ENCODE measurements around the gene GATB.

The GATB gene

DNA sequence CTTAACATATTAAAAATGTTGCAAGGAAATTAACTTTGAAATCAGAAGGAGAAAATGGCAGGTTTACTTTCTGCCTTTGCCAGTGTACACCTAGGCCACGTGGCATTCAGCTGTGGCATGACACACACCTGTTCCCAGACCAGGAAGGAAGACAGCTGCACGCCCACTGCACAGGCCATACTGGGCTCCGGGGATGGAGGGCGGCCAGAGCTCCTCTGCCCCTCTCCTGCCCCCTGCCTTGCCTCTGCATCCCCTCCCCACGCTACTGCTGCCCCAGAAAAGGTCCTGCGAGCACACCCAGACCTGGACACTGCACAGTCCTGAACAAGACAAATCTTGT, 68.4 kb downstream of the GATB start:
- DNase-seq = no peak

DNA sequence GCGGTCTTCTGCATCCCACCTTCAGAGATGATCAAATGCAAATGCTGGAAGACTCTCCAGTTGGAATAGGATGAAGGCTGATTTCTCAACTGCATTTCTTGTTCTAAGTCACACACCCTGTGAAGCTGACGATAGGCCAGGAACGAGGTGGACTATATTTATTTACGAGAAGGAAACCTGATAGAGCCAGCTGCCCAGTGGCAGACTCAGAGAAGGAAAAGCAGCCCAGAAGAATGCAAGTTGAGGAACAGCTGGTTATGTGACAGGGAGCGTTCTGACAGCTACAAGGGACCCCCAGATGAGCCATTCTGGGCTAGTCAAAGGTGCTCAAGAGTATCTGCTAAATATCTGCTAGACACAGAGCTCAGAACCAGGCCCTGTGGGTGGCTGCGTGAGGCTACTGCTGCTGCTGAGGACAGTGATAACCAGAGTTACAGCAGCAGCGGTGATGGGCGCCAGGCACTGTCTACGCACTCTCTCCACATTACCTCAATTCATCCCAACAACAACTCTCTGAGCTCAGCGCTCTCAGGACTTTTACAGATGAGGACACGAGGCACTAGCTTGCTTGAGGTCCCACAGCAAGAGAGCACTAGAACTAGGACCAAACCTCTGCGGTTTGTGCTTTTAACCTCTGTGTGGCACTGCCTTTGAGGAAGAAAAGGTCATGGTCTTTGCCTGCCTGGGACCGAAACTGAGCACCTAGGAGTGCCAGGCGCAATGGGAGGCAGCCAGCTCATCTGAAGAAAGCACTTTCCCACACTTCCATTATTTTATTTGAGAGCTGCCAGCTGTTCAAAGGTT, 69.0 kb downstream of the GATB start:
- no peak for DNase-seq

DNA sequence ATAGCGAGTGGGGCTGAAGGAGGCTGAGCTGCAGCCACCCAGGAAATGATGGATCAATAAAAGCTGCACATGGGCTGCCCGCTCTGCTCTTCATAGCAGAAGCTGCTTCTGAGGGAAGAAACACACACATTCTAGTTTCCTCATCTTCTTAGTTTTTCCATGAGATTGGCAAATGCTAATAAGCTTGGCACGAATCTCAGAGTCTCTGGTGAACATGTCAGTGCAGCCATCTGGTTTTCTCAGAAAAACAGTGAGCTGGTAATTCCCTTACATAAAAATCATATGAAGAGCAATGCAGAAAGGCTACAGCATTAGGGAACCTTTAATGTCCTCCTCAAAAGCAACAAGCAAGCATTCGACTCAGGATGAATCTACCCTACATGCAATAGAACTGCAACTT, 69.9 kb downstream of the GATB start:
- no peak for DNase-seq

DNA sequence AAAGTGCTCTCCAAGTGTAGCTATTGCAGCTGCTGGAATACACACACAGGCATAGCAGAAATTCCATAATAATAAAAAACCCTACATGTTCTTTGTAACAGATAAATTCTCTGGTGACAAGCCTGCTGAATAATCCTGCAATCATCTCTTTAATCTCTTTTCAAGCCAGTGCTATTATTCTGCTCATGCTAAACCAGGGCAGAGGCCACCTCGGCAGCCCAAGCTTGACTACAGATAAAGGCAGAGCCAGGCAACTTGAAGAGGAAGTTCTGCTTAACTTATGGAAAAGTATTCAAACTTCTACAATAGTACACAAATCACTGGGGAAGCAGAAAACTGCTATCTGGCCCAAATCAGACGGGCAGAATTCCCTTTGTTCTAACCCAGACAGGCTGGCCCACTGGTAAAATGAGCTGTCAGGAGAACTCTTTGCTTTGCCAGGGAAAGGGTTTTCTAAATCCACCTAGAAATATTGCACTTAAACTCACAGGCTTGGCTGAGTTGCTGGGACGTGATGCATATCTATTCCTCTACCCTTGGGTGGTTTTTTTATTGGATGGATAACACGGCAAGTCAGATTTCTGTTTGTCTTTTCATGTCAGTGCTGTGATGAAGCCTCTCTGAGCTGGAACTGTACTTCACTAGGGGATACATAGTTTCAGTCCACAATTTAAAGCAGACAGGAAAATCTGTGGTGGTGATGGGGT, 70.5 kb downstream of the GATB start:
- no peak for DNase-seq

DNA sequence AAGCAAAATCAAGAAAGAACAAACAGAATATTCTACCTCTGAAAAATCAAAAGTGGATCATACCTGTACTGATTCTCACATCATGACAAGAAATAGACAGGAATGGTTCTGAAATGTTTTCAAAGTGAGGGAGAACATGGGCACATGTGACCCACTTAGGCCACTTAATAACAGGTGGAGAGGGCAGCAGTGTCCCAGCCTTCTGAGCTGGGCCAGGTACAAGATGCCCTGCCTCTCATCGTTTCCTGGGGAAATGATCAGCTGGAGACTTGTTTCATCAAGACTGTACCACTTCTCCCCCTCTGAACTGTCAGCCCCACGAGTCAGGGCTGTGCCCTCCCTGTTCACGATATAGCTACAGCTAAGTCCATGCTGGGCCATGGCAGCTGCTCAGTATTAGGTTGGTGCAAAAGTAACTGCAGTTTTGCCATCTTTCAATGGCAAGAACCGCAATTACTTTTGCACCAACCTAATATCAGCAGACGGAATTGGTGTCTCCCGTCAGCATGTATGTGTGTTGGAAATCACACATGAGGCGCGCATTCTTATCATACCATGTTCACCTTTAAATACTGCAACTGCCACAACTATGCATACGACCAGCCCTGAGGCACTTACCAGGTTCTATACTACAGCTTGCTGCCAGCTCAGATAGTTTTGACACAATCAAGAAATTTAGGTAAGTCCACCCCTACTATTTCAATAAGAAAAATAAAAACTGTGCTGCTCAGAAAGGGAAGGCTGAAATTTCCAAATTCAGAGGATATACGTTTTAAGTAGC, 71.4 kb downstream of the GATB start:
- no peak for DNase-seq

DNA sequence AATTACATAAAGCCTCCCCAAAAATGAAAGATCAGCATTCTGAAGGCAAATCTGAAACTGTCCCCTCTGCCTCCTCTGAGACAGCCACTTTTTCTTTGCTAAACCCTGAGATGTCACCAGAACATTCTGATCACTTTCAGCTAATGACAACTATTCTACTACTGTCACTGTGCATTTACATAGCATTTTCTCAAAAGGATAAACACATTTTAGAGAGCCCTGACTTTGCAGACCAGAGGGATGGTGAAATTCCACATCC, 72.1 kb downstream of the GATB start:
- DNase-seq = no peak

DNA sequence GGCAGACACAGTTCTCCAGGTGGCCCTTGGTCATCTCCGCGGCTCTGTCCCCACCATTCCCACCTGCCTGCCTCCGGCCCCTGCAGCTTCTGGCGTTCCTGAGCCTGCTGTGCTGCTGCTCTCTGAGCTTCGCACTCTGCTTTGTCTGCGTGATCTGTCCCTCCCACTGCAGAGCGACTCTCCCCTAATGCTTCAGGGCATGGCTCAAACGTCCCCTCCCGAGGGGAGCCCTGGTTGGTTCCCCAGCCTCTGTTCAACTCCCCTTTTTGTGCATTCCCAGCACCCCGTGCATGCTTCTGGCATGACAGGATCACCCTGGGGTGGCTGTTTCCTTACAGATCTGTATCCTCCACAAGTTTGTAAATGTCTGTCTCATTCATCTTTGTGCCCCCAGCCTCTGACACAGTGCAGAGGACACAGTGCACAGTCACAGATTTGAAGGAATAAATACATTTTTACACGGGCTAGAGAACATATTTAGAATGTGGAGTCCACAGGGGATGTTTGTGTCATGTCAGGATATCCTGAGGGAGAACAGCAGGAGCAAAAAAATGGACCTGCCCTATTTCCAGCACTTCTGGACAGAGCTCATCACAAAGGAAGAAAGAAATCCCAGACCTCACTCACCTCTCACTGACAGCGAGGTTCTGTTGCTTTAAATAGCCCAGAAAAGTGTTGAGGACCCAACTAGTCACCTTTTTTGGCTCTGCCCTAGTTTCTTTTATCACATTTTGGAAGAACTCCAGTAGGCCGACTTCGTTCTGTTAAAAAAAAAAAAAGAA, 72.6 kb downstream of the GATB start:
- no peak for DNase-seq

DNA sequence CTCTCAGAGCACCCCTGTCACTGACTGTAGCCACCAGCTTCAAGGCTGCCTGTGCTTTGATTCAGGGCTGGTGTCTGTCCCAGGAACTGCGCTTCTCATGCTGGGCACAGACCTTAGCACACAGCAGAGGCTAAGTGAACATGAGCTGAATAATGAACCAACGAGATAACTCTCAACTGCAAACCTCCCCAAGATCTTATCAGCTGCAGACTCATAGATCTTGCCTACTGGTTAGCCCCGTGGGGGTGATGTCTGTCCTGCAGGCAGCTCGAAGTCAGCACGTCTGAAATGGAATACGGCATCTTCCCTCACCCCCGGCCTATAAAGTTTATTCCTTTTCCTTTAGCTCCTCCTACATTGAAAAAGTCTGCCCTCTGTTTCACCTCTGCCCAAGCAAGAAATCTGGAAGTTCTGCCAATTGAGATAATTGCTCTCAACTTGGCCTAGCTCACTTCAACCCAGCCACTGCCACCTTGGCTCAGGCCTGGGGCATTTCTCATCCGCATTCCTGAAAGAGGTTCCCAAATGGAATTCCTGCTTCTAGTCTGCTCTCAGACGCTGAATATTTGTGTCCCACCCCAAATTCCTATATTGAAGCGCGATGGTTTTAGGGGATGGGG, 73.7 kb downstream of the GATB start:
- DNase-seq = no peak

DNA sequence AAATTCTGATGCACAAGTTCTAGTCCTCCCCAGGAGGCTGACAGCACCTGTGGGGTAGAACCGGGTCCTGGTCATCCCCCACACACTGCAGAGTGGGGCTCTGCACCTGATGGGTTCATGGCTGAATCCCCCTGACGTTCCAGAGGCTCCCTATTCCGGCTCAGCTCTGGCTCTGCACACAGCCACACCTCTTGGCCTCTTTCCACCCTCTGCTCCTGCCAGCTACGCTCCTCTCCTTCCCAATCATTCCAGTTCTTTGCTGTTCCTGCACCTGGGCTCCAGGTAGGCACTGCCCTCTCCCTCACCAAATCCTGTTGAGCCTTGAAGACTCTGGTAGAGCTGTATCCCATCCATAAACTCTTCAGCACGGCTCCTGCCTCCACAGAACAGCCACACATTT, 75.5 kb downstream of the GATB start:
- DNase-seq = no peak

DNA sequence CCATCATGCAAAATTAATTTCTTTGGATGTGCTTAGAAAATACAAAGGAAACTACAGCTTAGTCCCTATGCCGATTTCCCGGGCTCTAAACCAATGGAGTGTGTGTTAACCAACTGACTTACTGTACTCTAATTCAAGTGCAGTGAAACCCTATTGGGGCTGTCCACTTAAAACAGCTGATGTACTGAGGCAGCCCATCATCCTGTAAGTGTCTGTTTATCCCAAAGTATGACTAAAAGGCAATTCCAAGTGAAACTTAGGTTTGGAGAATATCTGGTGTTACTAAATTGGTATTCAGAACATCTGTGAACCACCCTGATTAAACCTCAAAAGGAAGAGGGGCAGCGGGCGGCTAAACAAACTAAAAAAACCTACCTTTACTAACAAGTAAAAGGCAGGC, 79.7 kb downstream of the GATB start:
- no peak for DNase-seq

DNA sequence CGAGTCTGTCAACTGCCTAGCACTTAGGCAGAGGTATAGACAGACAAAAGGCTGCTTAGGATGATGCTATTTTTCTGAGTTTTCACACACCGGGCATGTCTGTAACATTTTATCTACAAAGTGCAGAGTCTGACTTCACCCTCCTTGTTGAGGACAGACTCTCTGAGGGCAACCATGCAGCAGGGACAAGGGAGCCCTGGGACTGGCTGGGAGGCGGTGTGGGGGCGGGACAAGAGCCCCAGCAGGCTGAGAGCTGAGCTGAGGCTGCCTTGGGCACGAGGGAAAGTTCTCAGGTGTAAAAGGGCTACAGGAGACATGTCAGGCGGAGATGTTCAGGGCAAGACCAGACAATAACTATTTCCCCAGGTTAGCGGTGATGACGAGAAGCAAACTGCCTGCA, 81.6 kb downstream of the GATB start:
- no peak for DNase-seq

DNA sequence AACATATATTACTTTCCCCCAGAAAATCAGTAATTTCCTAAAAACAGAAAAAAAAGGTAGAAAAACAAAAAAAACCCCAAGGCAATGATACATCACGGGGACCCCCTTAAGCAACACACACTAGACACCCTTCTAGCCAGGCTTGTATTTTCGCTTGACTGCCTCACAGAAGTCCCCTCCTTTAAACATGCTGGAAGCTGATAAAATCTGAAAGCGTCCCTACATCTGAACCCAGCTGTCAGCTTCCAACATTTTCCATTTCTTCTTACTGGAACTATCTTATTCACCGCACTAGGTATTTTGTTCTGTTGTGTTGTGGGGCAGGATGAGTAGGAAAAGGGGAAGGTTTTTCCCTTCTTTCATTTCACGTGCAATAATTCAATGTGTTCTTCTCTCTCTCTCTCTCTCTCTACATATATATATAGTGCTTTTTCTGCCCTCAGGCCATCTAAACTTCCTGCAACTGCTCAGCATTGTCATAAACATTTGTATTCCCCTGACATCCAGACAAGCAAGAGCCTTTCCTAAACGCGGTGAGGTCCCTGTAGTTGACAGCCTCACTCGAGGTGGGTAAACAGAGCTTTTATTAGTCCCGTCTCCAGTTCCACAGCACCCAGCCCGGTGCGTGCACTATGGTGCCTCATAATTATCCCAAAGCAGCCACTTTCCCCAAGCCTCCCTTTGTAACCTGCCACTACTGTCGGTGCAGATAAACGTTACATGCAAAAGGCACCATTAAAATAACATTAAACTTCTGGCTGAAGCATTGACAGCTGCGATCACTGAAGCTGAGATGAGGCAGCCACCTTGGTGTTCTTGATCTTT, 82.5 kb downstream of the GATB start:
- DNase-seq = no peak

DNA sequence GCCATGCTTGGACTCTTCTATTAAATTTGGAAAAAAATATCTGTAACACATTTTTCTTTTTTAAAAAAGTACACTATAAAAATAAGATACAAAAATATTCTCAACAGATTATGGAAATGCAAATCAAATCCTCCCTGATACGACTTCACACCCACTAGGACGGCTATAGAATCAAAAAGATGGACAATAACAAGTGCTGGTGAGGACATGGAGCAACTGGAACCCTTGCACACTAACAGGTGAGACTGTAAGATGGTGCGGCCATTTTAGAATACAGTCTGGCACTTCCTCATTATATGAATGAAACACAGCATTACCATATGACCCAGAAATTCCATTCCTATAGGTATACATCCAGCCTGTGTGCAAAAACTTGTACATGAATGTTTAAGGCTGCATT, 83.6 kb downstream of the GATB start:
- no peak for DNase-seq

DNA sequence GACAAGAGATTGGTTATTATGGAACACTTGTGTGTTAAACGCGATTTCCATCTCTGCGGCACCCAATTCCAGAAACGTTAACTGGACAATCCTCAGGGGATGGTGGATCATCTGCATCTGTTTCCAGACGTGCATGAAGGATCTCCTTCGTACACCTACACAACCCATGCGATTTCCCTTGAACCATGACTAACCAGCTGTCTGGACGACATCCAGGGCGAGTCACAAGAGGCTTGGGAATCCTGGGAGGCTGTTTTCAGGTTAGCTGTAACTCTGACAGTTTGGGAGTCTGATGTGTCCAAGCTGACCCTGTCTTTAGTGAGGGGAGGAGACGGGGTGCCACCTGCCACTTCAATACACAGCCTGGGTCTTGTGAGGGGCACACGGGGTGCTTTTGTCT, 84.5 kb downstream of the GATB start:
- no peak for DNase-seq

DNA sequence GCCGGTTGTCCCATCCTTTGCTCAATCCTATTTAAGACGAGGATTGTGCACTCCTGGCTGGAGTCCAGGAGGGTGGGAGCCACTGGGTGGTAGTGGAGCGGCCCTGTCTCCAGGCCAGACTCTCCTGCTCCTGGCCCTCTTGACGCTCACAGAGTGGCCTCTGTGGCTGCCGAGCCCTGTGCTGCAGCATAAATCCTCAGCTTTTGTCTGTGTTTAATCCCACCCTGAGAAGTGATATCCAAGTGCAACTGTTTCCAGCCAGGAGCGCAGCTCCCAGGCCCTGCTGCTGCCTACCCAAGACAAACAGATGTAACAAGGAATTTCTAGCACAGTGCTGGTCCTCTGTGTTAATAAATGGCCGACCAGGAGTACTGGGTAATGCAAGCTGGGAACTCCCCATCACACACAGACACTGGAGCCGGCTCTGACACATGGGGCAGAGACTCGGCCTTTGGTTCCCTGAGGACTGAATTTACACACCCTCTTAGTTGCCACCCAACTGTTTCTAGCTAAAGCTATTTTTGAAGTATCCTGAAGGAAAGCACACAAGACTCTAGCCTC, 85.3 kb downstream of the GATB start:
- no peak for DNase-seq

DNA sequence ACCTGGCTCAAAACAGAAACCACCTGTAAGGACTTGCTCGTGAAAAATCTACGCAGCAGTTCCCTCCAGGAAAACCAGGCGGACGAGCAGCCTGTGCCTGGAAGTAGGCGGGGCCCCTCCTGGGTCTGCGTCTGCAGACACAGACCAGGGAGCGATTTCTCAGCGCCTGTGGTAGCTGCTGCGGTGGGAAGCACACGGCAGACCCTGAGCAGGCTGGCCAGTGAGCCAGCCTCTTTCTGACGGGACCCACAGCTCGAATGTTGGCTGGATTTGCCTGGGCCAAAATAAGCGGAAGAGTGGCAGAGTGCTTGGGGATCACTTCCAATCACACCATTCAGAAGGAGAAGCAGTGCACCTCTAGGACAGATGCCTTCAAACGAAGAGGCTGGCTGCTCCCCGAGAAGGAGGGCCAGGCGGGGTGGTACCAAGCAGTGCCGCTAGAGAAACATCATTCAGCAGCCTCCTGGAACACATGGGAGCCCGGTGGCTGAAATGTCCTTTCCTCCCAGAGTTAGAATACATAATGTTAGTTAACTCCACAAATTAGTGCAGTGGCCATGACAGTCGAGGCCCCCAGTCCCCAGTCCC, 85.9 kb downstream of the GATB start:
- DNase-seq = no peak

DNA sequence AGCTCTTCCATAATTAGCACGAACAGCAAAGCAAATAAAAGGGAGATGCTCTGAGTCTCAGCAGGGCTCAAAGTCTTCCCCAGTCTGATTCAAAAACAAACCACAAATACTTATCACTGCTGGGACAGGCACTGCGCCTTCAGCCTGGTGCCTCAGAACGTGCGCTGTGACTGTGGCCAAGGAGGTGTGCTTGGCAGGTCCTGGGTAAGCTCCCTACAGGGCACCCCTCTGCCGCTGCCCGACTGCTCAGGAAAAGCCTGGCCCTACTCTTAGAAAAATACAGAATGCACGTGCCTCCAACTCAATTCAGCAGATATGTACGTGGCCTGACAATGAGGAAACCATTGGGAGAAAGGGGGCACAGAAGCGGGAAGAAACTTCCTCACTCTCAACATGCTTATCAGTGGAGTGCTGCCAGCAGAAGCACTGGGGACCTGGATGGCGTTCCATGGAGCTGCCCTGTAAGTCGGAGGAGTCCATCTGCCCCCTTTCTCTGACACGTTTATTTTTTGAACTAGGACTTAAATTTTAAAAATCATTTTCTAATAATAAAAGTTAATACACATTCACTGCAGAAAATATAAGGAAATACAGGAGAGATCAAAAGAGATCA, 86.8 kb downstream of the GATB start:
- no peak for DNase-seq

DNA sequence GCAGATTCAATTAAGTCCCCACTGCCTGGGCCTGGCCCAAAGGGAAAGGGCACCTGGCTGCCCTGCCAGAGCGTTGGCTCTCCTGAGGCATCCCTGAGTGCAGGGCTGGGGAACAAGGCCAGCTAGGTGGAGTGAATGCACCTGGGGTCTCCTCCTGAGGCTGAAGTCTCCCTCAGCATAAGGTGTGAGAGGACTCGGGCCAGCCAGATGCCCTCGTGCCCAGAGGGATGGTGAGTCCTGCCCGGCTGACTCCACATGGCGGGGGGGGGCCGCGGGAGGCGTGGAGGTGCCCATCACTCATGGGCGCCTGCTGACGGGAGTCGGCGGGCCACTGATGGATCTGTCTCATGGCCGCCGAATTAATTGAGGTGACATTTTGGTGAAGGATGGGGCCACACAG, 87.8 kb downstream of the GATB start:
- DNase-seq = no peak

DNA sequence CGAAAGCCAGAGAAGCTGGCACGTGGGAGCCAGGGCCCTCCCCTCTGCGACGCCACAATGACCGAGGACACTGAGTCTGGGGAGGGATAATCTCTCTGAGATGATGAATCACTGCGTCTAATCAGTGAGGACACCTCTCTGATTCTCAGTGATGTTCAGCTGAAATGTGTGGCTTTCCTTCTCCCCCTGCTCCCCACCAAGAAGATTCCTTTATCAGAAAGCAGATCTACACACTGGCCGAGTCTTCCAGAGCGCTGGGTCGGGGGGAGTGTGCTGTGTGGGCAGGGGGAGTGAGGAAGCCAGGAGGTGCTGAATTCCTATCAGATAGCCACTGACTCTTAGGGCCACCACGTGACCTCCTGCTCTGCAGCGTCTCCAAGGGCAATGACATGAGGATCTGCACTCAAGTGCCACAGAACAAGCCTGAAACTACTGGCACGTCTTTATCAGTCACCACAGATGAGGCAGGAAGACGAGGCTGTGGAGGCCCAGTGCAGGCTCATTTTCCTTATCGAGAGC, 89.2 kb downstream of the GATB start:
- DNase-seq = no peak

DNA sequence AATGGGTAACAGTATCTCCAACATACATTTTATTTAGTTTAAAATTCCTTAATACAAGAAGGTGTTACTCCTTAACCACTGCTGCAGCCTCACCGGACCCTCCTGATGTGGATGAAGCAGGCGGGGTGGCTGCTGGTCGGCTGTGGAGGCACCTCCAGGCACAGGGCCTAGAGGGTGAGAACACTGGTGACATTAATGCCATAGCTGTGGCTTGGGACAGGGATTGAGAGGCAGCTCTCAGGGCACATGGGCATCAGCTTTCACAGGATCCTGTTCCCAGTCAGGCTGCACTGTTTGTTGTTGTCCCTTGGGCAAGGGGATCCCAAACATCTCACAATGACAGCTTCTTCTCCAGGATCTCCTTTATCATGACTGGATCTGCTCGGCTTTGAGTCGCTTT, 90.0 kb downstream of the GATB start:
- DNase-seq = no peak

DNA sequence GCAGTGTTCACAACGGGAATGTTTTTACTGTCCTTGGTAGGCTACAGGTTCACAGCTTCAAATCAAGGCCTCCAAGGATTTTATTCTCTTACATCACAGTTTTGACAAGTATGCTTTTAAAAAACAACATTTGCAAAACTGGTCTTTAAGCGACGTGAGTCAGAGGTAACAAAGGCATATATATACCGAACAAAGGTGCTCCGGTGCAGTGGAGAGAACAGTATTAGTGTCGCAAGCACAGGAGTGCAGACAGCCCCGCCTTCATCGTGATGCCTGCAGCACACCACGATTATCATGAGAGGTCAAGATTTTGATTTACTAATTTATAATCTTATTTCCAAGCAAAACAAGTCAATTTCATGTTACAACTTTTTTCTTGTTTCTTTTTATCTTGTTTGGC, 90.8 kb downstream of the GATB start:
- no peak for DNase-seq
